ENCODE data around the gene PRKCE. TPM values are rescaled to one million over a fixed set of nuclear protein-coding genes. Genes with fewer than 3 reads are reported as not detected.

PRKCE gene
- total RNA-seq, 1 donor from 2014 or later = 62.8 TPM

DNA sequence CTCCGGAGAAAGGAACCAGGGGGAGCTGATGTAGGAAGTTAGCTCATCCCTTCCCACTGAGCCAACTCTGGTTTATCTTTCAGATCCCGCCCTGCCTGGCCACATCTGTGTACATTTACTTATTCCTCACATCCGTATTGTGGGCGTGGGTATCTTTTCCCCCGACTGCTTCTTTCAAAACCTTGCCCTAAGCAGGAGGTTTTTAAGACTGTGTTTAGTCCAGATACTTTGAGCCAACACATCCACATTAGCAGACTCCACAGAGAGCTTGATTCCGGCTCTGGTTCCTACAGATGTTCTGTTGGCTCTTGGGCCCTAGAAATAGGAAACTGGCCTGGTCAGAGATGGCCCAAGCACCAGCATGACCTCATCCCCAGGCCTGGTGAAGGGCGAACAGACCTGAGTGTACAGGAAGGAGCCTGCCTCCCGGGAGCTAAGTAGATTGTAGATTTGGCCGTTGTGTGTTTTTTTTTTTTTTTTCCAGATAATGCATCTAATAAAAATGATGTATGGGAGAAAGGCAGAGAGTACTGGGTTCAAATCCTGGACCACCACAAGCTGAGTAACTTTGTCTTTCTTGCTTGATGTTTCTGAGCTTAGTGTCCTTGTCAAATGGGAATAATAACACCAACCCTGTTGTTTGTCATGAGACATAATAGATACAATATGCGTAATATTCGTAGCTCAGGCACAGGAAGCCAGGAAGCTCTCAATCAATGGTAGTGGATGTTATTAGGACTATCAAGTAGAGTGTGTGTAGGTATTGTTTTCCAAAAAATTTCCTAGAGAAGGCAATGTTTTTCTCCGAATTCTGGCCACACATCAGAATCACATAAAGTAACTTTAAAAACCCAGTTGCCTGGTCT lies 92.3 kb downstream of the PRKCE start:
- no peak for DNase-seq (ENCODE audit: low spot score in 2 of 2)
- FAIRE-seq = no peak

DNA sequence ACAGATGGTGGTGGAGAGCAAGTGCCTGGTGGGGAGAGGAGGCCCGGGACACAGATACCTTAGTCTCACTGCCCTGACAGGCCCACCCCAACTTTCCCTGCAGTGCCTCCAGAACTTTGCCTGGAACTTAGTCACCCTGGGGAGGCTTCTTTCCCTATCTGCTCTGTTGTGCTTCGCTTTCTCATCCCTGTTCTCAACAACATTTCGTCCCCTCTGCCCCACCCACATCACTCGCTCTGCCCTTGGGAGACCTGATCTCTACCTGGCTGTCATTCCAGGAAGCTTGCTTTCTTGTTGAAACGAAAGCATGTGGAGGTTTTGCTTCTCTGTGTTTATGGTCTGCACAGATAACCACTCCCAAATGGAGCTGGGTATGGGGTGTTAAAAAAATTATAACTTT lies 93.8 kb downstream of the PRKCE start:
- FAIRE-seq (no peak), DNase-seq (ENCODE audit: low spot score in 2 of 2) (no peak)

DNA sequence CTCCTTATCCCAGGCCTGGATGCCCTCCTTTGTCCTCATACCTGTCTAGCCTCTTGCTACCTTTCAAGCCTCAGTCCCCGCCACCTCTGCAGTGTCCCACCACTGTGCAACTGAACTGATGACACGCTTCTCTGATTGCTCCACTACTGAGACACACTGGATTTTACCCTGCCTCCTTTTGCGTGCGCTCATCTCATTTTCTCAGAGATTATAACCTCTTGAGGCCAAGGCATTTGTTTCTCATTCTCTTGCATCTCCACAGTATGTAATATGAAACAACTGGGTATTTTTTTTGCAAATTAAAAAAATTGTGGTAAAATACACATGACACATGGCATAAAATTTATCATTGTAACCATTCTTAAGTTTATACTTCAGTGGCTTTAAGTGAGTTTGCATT lies 95.4 kb downstream of the PRKCE start:
- DNase-seq (ENCODE audit: low spot score in 2 of 2) (no peak), FAIRE-seq (no peak)

DNA sequence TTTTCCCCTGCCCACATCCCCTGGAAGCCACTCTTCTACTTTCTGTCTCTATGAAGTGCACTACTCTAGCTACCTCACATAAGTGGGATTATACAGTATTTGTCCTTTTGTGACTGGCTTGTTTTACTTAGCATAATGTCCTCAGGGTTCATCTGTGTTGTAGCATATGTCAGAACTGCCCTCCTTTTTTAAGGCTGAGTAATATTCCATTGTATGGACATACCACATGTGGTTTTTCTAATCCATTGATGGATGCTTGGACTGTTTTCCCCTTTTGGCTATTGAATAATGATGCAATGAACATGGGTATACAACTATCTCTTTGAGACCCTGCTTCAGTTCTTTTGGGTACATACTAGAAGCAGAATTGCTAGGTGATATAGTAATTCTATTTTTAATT lies 95.9 kb downstream of the PRKCE start:
- no peak for FAIRE-seq
- DNase-seq (ENCODE audit: low spot score in 2 of 2) = no peak

DNA sequence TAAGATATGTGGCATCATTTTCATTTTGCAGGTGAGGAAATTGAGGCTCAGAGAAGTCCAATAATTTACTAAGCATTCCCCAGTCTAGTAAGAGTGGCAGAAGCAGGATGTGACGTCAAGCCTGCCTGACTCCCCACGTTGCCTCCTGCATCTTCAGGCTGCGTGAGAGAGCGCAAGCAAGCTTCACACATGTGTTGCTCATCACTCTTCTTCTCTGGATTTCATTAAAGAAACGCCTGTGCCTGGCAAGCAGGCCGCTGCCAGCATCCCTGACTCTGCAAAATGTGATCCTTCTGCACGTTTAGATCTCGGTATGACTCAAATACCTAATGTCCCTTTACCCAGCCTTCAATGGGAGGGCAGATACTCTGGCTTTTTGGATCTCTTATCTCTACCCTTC lies 96.8 kb downstream of the PRKCE start:
- FAIRE-seq (no peak), DNase-seq (ENCODE audit: low spot score in 2 of 2) (no peak)

DNA sequence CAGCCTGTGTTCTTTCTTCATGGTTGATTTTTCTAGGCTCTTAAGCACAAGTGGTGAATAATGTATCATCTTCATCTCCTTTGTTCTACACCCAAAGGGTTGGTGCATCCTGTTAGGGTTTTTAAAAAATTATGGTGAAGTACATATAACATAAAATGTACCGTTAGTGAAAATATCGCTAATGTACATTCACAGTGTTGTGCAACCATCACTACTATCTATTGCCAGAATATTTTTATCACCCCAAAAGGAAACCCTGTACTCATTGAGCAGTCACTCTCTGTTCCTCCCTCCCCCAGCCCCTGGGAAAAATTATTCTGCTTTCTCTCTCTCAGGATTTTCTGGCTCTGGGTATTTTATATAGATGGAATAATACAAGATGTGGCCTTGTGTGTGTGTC lies 98.5 kb downstream of the PRKCE start:
- DNase-seq (ENCODE audit: low spot score in 2 of 2) (no peak), FAIRE-seq (no peak)

DNA sequence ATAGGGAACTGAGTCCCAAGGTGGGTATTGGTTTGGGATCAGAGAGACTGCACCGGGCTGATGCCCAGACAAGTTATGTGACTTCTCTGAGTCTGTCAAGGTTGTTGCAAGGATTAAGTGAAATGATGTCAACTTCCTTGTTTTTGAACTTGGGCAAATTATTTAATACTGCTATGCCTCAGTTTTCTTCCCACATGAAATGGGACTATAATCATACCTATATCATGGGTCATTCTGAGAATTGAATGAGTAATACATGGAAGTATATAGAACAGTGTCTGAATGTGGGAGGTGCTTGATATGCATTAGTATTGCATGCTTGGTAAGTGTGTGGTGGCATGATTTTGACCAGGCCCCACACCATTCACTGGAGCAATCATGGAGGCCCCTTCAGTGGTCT lies 99.0 kb downstream of the PRKCE start:
- FAIRE-seq (no peak), DNase-seq (ENCODE audit: low spot score in 2 of 2) (no peak)

DNA sequence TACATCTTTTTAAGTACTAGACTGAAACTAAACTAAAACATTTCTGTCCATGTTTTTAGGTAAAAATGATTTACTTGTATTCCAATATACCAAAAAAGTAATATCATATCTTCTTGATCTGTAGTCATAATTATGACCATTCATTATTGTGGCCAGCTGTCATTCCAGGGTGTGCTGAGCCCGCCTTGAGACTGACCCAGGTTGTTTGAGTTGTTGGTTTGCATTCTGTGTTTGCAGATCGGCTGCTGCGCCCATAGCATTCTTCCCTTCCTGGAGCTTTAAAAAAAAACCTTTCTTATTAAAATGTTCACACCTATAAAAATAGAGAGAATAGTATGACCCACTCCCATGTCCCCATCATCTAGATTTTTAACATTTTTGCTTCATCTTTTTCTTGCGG lies 101.9 kb downstream of the PRKCE start:
- DNase-seq (ENCODE audit: low spot score in 2 of 2) = no peak
- no peak for FAIRE-seq

DNA sequence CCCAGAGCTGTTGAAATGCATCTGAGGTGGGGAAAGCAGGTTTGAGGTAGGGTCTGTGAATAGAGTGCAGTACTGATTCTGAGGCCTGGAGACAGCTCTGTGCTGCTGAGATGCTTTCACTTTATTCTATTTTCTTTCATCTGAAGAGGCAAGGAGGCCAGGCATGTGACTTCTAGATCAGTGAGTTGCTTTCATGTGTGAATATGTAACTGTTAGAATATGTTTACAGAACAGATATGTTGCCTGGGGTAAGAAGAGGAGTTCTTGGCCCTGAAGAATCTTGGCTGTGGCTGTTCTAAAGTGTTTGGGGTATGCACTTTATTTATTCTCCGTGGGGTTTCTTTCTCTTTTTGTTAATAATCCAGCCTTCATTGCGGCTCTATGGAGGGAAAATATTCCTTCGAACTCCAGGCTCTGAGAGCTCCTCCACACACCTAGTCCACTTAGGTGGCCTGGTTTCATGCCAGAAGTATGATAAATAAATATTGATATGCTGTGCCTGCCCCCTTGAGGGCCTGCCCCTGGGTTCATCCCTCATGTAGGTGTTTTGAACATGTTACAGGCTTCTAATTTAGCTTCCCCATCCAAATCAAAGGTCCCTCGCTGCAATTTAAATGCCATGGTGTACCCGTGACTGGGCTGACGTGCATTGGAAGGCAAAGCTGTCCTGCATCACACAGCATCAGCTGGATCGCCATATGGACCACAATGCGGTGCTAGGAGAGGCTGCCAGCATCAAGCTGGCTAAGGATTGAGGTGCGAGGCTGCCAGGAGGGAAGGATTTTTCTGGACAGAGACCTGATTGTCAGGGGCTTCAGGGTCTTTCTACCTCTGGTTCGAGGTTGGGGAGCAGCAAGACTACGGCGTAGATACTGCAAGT lies 102.9 kb downstream of the PRKCE start:
- DNase-seq (ENCODE audit: low spot score in 2 of 2) (no peak), FAIRE-seq (no peak)

DNA sequence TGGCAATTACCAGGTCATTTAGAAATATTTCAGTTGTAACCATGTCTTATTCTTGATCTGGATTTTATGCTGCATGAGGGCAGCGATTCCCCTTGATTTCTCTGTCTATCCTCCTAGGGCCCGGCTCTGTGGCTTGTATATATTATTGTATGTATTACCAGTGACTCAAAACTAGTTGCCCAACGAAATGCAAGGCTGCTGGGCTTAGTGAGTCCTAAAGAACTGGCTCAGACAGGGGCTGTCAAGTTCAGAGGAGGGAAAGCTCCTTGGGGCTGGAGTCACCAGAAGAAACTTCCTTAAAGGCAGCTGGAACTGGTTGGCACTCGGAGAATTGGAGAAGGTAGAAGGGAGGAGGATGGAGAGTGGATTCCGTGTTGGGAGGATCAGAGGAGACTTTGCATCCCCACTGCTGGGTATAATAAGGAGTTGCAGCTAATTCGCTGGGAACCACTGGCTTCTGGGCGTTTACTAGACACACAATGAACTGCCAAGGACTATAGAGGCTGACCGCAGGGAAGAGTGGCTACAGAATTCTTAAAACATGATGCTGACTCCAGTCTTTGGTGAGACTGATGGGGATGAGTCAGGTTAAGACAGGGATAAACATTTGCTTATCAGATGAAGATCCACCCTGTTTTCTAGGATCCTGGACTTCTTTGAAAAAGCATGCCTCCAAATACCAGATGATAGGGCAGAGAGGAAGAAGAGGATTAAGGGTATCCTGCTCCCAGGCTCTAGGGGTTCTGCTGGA lies 104.3 kb downstream of the PRKCE start:
- FAIRE-seq = no peak
- DNase-seq (ENCODE audit: low spot score in 2 of 2) = no peak

DNA sequence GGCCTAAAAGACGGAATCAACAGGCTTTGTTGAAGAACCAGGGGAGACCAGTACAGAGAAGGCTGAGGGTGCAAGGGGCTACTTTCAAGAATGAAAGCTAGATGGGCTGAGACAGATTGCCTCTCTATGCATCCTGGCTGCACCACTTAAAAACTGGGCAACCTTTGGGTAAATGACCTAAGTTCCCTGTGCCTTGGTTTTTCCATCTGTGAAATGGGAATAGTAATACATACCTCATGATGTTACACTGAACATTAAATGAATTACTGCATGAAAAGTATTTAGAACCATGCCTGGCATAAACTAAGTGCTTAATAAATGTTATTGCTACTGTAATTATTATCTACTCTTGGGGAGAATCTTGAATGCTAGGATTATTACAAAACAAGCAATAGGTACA lies 106.5 kb downstream of the PRKCE start:
- no peak for FAIRE-seq
- no peak for DNase-seq (ENCODE audit: low spot score in 2 of 2)

DNA sequence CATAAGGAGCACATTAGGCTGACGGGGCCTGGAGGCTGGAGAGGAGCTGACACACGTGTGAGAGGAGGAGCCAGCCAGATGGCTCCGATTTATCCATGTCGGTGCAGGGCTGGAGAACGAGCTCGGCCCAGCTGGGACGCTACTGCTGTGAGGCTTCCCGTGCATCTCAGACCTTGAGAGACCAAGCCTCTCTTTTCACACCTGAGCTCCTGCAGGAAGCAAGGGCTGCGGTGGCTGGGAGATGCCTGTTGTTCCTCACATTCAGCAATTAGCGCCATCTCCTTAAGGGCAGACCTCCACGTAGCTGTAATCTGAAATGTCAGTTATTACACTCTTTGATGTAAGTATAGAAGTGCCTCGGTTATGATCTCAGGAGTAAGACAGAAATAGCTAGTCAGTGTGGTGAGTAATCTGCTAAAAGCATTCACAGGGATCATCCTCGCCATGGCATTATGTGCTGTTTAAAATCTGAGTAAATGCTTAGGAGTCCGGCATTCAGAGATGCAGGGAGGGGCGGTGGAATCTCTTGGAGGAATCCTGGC lies 107.9 kb downstream of the PRKCE start:
- DNase-seq (ENCODE audit: low spot score in 2 of 2) = no peak
- no peak for FAIRE-seq

DNA sequence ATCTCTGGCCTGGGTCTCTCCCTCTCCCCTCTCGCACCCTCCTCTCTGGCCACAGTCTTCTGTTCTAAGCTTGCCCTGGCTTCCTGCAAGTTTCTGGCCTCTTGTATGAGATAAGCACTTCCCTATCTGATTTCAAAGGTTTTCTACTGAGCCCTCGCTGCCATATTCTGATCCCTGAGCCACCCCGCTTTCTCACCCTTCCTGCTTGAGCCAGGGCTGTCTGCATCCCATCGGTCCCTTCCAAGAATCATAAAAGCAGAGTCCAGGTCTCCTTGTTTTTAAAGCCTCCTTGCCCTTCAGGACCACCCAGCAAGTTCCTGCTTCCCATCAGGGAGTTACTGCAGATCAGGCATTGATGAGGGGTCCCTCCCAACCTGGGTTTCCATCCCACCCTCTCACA lies 110.2 kb downstream of the PRKCE start:
- FAIRE-seq = no peak
- no peak for DNase-seq (ENCODE audit: low spot score in 2 of 2)

DNA sequence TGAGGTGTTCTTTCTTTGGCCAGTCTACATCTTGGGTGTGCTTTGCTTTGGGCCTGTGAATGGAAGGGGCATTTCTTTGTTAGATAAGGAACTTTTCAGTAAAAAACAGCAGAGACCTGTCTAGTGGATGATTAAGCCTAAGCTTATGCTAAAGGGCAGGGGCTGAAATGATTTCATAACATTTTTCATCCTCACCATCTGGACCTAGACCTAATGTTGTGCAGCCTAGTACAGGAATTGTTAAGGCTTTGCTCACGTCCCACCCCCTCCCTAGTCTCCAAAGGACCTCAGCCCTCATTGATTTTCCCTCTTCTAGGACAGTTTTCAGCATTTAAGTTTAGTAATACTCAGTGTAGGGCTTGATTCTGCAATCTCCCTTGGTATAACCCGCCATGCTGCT lies 111.8 kb downstream of the PRKCE start:
- FAIRE-seq (no peak), DNase-seq (ENCODE audit: low spot score in 2 of 2) (no peak)

DNA sequence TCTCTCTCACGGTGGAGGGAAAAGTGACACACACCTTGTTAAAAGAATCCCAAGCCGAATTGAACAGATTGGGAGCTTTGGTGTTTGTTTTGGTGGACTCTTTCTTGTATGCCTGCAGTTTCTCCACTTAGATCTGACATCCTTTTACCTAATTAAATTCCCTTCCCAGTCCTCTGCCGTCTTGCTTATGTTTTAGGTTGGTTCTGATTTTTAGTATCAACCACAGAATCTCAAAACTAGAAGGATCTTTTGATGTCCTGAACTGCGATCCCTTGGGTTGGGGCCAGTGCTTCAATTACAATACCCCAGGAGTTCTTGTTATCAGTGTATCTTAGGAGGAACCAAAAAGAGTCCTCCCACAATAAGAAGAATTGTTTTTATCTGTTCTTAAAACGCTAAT lies 112.3 kb downstream of the PRKCE start:
- DNase-seq (ENCODE audit: low spot score in 2 of 2) (no peak), FAIRE-seq (no peak)

DNA sequence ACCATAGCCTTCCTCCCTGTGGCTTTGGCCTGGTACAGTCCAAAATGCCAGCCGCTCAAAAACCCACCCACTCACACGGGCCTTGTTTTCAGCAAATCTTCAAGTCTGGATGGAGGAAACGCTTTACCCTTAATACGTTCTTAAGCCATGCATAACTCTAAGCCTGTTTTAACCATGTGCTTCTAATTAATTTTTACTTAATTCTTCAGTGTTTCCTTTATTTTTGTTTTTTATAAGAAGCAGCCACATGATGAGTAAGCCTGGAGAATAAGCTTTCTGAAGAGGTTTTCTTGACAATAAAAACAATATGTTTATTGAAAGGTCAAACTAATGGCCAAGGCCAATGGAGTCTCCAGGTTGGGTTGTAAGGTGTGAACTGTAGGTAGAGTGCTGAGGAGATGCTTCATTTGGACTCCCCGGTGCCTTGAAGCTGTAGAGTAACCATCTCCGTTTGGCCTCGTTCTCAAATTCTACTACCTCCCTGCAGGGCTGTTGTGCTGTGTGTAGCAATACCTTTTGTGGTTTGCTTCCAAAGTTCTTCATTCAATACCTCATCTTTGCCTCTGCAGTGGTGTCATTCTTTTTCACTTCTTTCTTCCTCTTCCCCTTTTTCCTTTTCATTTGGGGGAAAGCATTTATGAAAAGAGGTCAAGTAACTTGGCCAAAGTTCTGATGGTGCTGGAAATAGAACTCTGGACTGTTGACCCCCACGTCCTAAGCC lies 113.7 kb downstream of the PRKCE start:
- DNase-seq (ENCODE audit: low spot score in 2 of 2) = no peak
- no peak for FAIRE-seq

DNA sequence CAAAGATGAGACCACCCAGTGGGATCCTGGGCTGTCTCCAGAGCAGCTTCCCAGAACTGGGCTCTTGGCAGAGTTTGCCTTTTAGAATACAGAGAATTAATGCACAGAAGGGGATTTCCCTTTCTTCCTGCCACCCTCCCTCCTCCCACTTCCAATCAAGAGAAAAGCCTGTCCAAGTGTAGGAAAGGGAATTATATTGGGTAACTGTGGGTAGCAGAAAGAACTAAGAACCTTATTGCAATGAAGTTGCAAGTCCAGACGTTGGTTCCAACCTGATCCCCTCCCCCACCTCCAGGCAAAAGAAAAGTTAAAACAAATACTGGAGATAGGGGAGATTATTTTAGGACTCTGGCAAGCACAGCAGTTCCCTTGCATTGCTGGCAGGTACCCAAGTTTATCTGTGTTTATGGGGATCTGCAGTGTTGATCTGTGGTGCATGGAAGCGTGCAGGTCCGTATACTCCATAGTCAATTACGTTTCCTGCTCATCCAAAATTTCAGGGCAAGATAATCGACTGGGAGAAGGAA lies 114.3 kb downstream of the PRKCE start:
- DNase-seq (ENCODE audit: low spot score in 2 of 2) (no peak), FAIRE-seq (no peak)

DNA sequence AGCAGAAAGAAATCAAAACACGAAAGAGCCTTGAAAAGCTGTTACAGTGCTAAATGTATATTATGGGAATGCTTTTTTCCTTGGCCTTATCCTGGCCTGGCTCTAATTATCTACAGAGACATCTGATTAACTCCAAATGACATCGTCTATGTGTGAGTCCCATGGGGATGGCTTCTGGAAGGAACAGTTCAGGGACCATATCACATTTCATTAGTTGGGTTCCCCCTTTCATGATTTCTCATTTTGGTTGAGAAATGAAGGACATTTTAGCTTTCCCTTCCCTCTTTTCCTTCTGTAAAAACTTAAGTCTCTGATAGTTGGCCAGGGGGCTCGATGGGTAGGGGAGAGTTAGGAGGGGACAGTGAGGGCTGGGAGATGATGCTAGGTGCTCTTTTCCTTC lies 116.7 kb downstream of the PRKCE start:
- DNase-seq (ENCODE audit: low spot score in 2 of 2) (no peak), FAIRE-seq (no peak)

DNA sequence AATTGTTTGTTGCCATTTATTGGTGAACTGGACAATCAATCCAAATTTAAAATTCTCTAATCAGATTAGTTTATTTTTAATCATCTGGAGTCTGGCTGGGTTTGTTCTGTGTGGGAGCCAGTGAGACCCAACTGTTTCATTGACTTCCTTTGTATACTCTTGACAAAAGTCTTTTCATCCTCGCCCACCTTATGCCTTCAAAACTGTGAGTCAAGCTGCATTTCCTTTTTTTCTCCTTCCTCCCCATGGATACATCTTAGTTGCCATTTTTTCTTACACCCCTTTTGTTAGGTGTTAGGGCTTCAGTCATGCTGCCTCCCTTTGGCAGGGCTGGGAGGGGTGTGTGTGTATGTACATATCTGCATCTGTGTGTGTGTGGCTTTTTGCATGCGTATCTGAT lies 117.6 kb downstream of the PRKCE start:
- no peak for DNase-seq (ENCODE audit: low spot score in 2 of 2)
- no peak for FAIRE-seq

Data from frontal cortex (tissue), 4 donors.